Tibial nerve (tissue), 4 donors: ENCODE data around the gene B3GNT8. TPM values are rescaled to one million over a fixed set of nuclear protein-coding genes. Genes with fewer than 3 reads are reported as not detected.

Experiments used
- DNase-seq, 2 donors: peaks; one replicate each; pipeline ENCODE4 v3.0.0-alpha.2; 2019; ENCODE audit warnings: low spot score in 2 of 2
- H3K27ac ChIP-seq, 4 donors: fragments of 200-600 bp; sonication (generic) in 3 of 4; one replicate each; pipeline ENCODE4 v1.5.1; 2017 to 2019; ENCODE audit warnings: mild to moderate bottlenecking in 1 of 4
- H3K27me3 ChIP-seq, 2 donors: fragments of 200-600 bp; sonication (generic) in 1 of 2; one replicate each; pipeline versions ENCODE4 v1.5.1 to v1.6.0; 2017 to 2019
- H3K36me3 ChIP-seq, 3 donors: fragments of 200-600 bp; sonication (generic); one replicate each; pipeline ENCODE4 v1.5.1; 2018 to 2019
- H3K4me1 ChIP-seq, 4 donors: fragments of 200-600 bp; sonication (generic) in 3 of 4; one replicate each; pipeline ENCODE4 v1.5.1; 2017 to 2019
- H3K4me3 ChIP-seq, 4 donors: fragments of 200-600 bp; sonication (generic) in 3 of 4; one replicate each; pipeline ENCODE4 v1.5.1; 2017 to 2019; ENCODE audit warnings: mild to moderate bottlenecking in 1 of 4, moderate library complexity in 1 of 4
- H3K9me3 ChIP-seq, 4 donors: fragments of 200-600 bp; sonication (generic) in 3 of 4; one replicate each; pipeline ENCODE4 v1.5.1; 2017 to 2019
- CTCF ChIP-seq, 5 experiments: fragments of 200-600 bp in 3 of 5; fragments of 450-650 bp in 2 of 5; sonication (generic) in 3 of 5; IDR thresholded peaks; one replicate each; pipeline ENCODE4 v1.5.1; 2016 to 2019; ENCODE audit warnings: antibody characterized with exemption in 5 of 5, mild to moderate bottlenecking in 3 of 5, moderate library complexity in 2 of 5
- EP300 ChIP-seq, 2 donors: sonication (generic); formaldehyde crosslinking; IDR thresholded peaks; one replicate each; pipeline ENCODE4 v1.6.1; 2017; ENCODE audit warnings: antibody characterized with exemption in 2 of 2, mild to moderate bottlenecking in 1 of 2
- POLR2A ChIP-seq, 2 donors: fragments of 450-650 bp; IDR thresholded peaks; one replicate each; pipeline ENCODE4 v1.6.1; 2017; ENCODE audit warnings: antibody characterized with exemption in 2 of 2, mild to moderate bottlenecking in 2 of 2, moderate library complexity in 2 of 2
- WGBS, 2 donors: methylation state at CpG; one replicate each; pipeline ENCODE4 v1.1.5; 2018; 5-methylcytosine and 5-hydroxymethylcytosine counted together
- total RNA-seq, 4 donors: library from RNA; depleted of rRNA; stranded (reverse); fragments of >200 nt; gene quantifications; one replicate each; pipeline ENCODE4 v1.1.0, GENCODE V29; 2016

The B3GNT8 gene
- total RNA-seq, 4 donors from 2014 or later, result 3.8 to 9.0 (median 5.7) TPM

- TF ChIP-seq POLR2A (IDR thresholded peaks at IDR 0.05), result no peak
- TF ChIP-seq CTCF (IDR thresholded peaks at IDR 0.05), result no peak
- peak in 1 of 2 donors; percentile 32 for TF ChIP-seq EP300 (IDR thresholded peaks at IDR 0.05)
- no peak overlapping the region for H3K4me3 ChIP-seq
- DNase-seq, result peak in 1 of 2 donors; percentile 18
Observed at GRCh38 chr19:41456342-41456918, 29.3 kb upstream of the B3GNT8 start.

GRCh38 chr19:41455936-41456335 lies 28.8 kb upstream of the B3GNT8 start:
- Histone ChIP-seq H3K4me3 (no peak overlapping the region), H3K27ac (peak overlapping the region in 1 of 4 donors; percentile 45), H3K36me3 (no peaks in the 10 kb centered on the region), H3K4me1 (peaks cover 0 to 13% (median 0%) of the 10 kb centered on the region in 4 donors), H3K27me3 (peaks cover 0 to 14% of the 10 kb centered on the region in 2 donors), H3K9me3 (no peaks in the 10 kb centered on the region)
- WGBS, 2 donors, result 12 to 20% methylated on average over 2 of the region's 2 CpGs
- no peak for DNase-seq
- TF ChIP-seq CTCF (IDR thresholded peaks at IDR 0.05), result no peak
- no peak for TF ChIP-seq EP300 (IDR thresholded peaks at IDR 0.05)
- TF ChIP-seq POLR2A (IDR thresholded peaks at IDR 0.05), result no peak

More at GRCh38 chr19:41456342-41456918, 29.3 kb upstream of the B3GNT8 start:
- Histone ChIP-seq H3K4me1 (peaks cover 0 to 13% (median 0%) of the 10 kb centered on the region in 4 donors), H3K36me3 (no peaks in the 10 kb centered on the region), H3K9me3 (no peaks in the 10 kb centered on the region), H3K27ac (peak overlapping the region in 2 of 4 donors; percentile 45 to 55), H3K27me3 (peaks cover 0 to 18% of the 10 kb centered on the region in 2 donors)
- WGBS, 2 donors, result 14 to 18% methylated on average over 7 of the region's 7 CpGs

- Histone ChIP-seq H3K27me3 (no peaks in the 10 kb centered on the region), H3K9me3 (no peaks in the 10 kb centered on the region), H3K4me1 (peaks cover 0 to 23% (median 0%) of the 10 kb centered on the region in 4 donors), H3K27ac (no peak overlapping the region), H3K36me3 (no peaks in the 10 kb centered on the region), H3K4me3 (no peak overlapping the region)
- DNase-seq, result no peak
- WGBS, 2 donors, result 67 to 69% methylated on average over 6 of the region's 6 CpGs
- TF ChIP-seq POLR2A (IDR thresholded peaks at IDR 0.05), result no peak
- no peak for TF ChIP-seq EP300 (IDR thresholded peaks at IDR 0.05)
- no peak for TF ChIP-seq CTCF (IDR thresholded peaks at IDR 0.05)
Observed at GRCh38 chr19:41452584-41453275, 25.6 kb upstream of the B3GNT8 start.

- Histone ChIP-seq H3K4me1 (peaks cover 0 to 11% (median 0%) of the 10 kb centered on the region in 4 donors), H3K9me3 (no peaks in the 10 kb centered on the region), H3K4me3 (no peak overlapping the region), H3K27me3 (peaks cover 0 to 6% of the 10 kb centered on the region in 2 donors), H3K36me3 (no peaks in the 10 kb centered on the region), H3K27ac (no peak overlapping the region)
- no peak for DNase-seq
- TF ChIP-seq CTCF (IDR thresholded peaks at IDR 0.05), result no peak
- no peak for TF ChIP-seq EP300 (IDR thresholded peaks at IDR 0.05)
- no peak for TF ChIP-seq POLR2A (IDR thresholded peaks at IDR 0.05)
- 78 to 80% methylated on average over 3 of the region's 3 CpGs for WGBS, 2 donors
Observed at GRCh38 chr19:41449865-41450178, 22.6 kb upstream of the B3GNT8 start.
